Posterior vena cava (tissue), 2 donors: ENCODE results near the gene CES3. TPM values are rescaled to one million over a fixed set of nuclear protein-coding genes. Genes with fewer than 3 reads are reported as not detected.
"Not testable (repeated sequence)": the region's sequence is repeated elsewhere in the genome, so short reads cannot be mapped to it uniquely, and the experiment has no call there.

ENCODE experiments used
- DNase-seq: peaks from one replicate; pipeline ENCODE4 v3.0.0-alpha.2; 2020; ENCODE audit warnings: low spot score
- intact Hi-C, 2 donors: fragments of 100-400 bp; cut with DNase I; formaldehyde crosslinking; loops; one replicate each; pipeline versions ENCODE4 v1.14.1 to v1.14.2; 2022 to 2023
- total RNA-seq, 2 donors: library from RNA; stranded (reverse); fragmentation: NEBNext Ultra II Directional; extraction: Animal tissue kit (Norgen Biotek cat#: 25700); gene quantifications; one replicate each; pipeline ENCODE4 v1.2.1, GENCODE V29; 2021
- donor health status: DM: yes; HTN: yes; CAD: no.
- donor health status: DM: yes; HTN: yes; CAD: no.

Gene CES3
- total RNA-seq, 2 donors from 2014 or later = 0.10 to 1.3 TPM

DNA sequence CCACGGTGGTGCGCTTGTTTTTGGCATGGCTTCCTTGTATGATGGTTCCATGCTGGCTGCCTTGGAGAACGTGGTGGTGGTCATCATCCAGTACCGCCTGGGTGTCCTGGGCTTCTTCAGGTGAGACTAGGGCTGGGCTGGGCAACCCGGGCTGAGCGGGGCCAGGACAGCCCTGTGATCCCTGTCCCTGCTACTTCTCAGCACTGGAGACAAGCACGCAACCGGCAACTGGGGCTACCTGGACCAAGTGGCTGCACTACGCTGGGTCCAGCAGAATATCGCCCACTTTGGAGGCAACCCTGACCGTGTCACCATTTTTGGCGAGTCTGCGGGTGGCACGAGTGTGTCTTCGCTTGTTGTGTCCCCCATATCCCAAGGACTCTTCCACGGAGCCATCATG, 20.8 kb upstream of the CES3 start:
- DNase-seq = no peak
- intact Hi-C loops = no loop called here

GRCh38 chr16:66942981-66943380, 18.1 kb upstream of the CES3 start:
- intact Hi-C loops = no loop called here
- no peak for DNase-seq

DNA sequence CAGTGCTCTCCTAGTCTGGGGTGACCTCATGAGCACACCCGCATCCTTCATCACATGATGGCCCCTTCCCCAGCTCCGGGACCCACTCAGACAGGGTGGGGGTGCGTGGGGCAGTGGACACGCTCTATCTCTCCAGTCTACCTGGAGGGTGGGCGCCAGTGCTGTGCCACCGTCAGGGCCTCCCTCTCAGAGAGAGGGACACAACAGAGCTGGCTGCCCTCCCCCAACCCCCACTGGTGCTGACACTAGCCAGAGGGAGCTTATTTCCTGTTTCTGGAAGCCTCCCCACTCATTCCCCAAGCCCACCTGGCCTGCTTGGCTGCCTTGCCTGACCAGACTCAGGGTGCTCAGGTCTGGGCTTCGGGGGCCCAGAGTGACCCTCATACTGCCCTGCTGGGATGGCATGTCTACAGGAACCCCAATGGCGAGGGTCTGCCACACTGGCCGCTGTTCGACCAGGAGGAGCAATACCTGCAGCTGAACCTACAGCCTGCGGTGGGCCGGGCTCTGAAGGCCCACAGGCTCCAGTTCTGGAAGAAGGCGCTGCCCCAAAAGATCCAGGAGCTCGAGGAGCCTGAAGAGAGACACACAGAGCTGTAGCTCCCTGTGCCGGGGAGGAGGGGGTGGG, 17.5 kb upstream of the CES3 start:
- no peak for DNase-seq
- intact Hi-C loops = no loop called here

GRCh38 chr16:66944054-66944441, 17.0 kb upstream of the CES3 start:
- DNase-seq = no peak
- intact Hi-C loops = no loop called here

GRCh38 chr16:66944971-66945370, 16.1 kb upstream of the CES3 start:
- intact Hi-C loops, DNase-seq: not testable (repeated sequence)

DNA sequence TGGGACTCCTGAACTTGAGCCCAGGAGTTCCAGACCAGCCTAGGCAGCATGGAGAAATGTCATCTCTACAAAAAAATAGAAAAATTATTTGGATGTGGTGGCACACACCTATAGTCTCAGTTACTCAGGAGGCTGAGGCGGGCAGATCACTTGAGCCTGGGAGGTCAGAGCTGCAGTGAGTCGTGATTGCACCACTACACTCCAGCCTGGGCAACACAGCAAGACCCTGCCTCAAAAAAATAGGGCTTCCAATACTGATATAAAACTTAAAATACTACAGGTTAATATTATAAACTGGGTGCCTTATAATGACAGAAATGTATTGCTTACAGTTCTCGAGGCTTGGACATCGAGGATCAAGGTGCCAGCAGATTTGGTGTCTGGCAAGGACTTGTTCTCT, 15.1 kb upstream of the CES3 start:
- no peak for DNase-seq
- intact Hi-C loops = no loop called here

- intact Hi-C loops = no loop called here
- DNase-seq = no peak
Measured at GRCh38 chr16:66946541-66946940, 14.5 kb upstream of the CES3 start.

DNA sequence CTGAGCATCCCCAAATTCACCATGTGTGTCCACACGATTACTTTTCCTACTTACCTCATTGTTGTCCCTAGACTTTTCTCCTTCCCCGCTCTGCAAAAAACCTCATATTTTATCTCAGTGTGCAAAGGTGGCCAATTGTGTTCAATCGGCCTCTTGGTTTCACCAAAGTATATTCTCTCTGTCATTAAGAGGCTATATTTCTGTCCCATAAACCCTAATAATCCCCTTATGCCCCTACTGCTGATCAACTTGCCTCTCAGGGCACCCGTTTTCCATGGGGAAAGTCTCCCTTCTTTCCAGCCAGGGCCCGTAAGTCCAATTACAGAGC, 14.1 kb upstream of the CES3 start:
- intact Hi-C loops = no loop called here
- no peak for DNase-seq

DNA sequence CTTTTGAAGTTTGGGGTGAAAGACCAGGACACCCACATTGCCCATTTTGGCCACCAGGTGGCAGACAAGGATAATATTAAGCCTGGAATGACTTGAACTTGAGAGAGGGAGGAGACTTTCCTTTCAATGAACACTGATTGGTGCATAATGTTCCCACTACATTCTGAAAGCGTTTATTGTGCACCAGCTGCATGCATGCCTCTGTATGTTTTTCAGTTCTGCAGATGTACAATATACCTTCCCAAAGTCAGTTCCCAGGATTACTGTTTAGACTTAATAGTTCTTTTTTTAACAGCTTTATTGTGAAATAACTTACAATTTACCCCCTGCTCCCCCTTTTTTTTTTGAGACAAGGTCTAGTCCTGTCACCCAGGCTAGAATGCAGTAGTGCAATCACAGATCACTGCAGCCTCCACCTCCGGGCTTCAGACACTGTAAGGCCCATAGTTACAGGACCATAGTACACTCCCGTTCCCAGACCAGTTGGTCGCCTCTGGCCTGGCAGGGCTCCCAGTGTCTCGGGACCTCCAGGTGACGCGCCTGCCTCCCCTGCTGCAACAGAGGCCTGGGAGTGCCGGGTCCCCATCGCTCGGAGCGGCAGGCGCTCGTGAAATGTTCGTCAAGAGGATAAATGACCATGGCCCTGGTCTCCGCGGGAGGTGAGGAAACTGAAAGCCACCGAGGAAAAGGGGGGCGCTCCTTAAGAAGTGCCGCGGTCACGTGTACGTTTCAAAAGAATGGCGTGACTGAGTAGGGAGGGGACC, 13.6 kb upstream of the CES3 start:
- intact Hi-C loops = no loop called here
- DNase-seq = peak; percentile 90

DNA sequence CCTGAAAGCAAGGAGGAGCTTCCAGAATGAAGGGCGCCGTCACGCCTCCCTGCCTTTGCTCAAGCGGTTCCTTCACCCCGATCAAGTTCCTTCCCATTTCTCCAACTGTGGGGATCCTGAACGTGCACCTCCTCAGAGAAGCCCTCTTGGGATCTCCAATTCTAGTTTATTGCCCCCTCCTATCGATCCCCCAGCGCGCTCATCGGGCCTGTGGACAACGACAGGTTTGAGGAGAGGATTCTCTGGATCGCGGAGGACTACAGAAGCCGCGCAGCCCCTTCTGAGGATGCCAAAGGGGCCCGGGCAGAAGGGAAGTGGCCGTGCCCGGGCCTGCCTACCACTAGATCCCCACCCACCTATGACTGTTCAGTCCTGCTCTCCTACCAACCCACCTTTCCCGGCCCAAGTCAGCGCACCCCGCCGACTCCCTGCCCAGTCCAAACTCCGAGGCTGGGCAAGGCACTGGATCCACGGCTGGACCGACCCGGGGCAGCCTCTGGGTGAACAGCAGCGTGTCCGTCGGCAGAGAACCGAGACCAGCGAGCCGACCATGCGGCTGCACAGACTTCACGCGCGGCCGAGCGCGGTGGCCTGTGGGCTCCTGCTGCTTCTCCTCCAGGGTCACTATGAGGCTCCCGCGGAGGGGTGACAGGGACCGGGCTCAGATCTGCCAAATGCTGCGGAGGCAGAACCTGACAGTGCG, 12.8 kb upstream of the CES3 start:
- intact Hi-C loops = no loop called here
- DNase-seq = peak; percentile 83

- no peak for DNase-seq
- intact Hi-C loops = loop anchor here in 1 of 2 donors (1.0 kb wide), 1 partner anchor 206 kb away; no protein-coding TSS in a partner anchor
Measured at GRCh38 chr16:66948837-66949225, 12.2 kb upstream of the CES3 start.

- intact Hi-C loops = loop anchor here in 1 of 2 donors (1.0 kb wide), 1 partner anchor 206 kb away; no protein-coding TSS in a partner anchor
- no peak for DNase-seq
Measured at GRCh38 chr16:66949472-66949871, 11.6 kb upstream of the CES3 start.

DNA sequence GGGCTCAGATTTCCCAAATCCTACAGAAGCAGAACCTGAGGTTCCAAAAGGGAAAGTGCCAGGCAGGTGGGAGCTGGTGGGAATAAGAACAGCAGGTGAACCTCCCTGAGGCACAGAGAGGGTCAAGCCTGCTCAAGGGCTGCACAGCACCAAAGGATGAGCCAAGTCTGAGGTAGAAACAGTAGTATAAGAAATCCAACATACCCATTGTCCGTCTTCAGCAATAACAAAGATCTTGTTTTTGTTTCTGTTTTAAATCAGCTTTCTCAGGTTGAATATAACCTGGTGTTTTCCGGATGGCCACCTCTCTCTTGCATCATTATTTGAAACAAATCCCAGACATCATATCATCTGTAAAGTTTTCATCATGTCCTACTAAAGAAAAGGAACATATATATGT, 10.6 kb upstream of the CES3 start:
- intact Hi-C loops = no loop called here
- DNase-seq = no peak

- intact Hi-C loops = no loop called here
- no peak for DNase-seq
Measured at GRCh38 chr16:66950971-66951790, 9.9 kb upstream of the CES3 start.

DNA sequence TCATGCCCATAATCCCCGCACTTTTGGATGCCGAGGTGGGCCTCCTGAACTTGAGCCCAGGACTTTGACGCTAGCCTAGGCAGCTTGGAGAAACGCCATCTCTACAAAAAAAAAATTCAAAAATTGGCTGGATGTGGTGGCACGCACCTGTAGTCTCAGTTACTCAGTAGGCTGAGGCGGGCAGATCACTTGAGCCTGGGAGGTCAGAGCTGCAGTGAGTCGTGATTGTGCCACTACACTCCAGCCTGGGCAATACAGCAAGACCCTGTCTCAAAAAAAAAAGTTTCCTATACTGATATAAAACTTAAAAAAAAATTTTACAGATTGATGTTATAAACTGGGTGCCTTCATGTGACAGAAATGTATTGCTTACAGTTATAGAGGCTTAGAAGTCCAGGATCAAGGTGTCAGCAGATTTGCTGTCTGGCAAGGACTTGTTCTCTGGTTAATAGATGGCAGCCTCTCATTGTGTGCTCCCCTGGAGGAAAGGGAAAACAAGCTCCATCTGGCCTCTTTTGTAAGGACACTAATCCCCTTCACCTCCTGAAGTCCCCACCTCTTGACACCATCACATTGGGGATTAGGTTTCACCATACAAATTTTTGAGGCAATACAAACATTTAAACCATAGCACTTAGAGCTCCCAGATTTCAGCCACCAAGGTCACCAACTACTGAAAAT, 8.5 kb upstream of the CES3 start:
- no peak for DNase-seq
- intact Hi-C loops = no loop called here

- intact Hi-C loops = no loop called here
- no peak for DNase-seq
Measured at GRCh38 chr16:66953462-66954096, 7.5 kb upstream of the CES3 start.

- intact Hi-C loops = no loop called here
- peak; percentile 90 for DNase-seq
Measured at GRCh38 chr16:66954097-66954659, 6.9 kb upstream of the CES3 start.

DNA sequence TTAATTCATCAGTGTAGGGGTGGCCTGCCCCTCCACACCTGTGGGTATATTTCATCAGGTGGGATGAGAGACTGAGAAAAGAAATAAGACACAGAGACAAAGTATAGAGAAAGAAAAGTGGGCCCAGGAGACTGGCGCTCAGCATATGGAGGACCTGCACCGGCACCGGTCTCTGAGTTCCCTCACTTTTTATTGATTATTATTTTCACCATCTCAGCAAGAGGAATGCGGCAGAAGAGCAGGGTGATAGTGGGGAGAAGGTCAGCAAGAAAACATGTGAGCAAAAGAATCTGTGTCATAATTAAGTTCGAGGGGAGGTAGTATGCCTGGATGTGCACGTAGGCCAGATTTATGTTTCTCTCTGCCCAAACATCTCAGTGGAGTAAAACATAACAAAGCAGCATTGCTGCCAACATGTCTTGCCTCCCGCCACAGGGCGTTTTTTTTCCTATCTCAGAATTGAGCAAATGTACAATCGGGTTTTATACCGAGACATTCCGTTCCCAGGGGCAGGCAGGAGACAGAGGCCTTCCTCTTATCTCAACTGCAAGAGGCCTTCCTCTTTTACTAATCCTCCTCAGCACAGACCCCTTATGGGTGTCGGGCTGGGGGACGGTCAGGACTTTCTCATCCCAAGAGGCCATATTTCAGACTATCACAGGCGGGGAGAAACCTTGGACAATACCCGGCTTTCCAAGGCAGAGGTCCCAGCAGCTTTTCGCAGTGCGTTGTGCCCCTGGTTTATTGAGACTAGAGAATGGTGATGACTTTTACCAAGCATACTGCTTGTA, 5.5 kb upstream of the CES3 start:
- intact Hi-C loops = loop anchor here in 1 of 2 donors (2.0 kb wide), 1 partner anchor 231 kb away; no protein-coding TSS in a partner anchor
- DNase-seq = not testable (repeated sequence)
